Left renal pelvis (tissue), 4 donors: ENCODE measurements around the gene SNX6. TPM values are rescaled to one million over a fixed set of nuclear protein-coding genes. Genes with fewer than 3 reads are reported as not detected.
"Not testable (repeated sequence)": the region's sequence is repeated elsewhere in the genome, so short reads cannot be mapped to it uniquely, and the experiment has no call there.

Source experiments
- DNase-seq, 4 donors: peaks; one replicate each; pipeline ENCODE4 v3.0.0-alpha.2; 2013; ENCODE audit warnings: low read depth in 4 of 4, low spot score in 3 of 4
- polyA plus RNA-seq, 4 donors: library from polyadenylated mRNA; unstranded; fragments of 120-200 nt; gene quantifications; one replicate each; pipeline ENCODE4 v1.2.1, GENCODE V29; 2013; ENCODE audit not compliant: insufficient read length in 4 of 4

Gene SNX6
- polyA plus RNA-seq, result 100 to 1,000 TPM; 104 to 140 (median 131) TPM

- peak in 3 of 4 donors; percentile 65 to 70 (median 68) for DNase-seq
Measured at GRCh38 chr14:34629657-34630529, at the start of gene SNX6. SNX6 (minus strand) TSS chr14:34630148; CDS start chr14:34630116, 32 bp downstream.

- DNase-seq, result no peak
Measured at GRCh38 chr14:34678735-34679134, 48.8 kb upstream of the SNX6 start.

- no peak for DNase-seq
Measured at GRCh38 chr14:34678306-34678705, 48.4 kb upstream of the SNX6 start.

- DNase-seq, result no peak
Measured at GRCh38 chr14:34676516-34677211, 46.7 kb upstream of the SNX6 start.

GRCh38 chr14:34673702-34674101 lies 43.8 kb upstream of the SNX6 start:
- DNase-seq, result no peak

- no peak for DNase-seq
Measured at GRCh38 chr14:34671716-34672115, 41.8 kb upstream of the SNX6 start.

GRCh38 chr14:34668111-34668510 lies 38.2 kb upstream of the SNX6 start:
- DNase-seq, result no peak

- DNase-seq, result no peak
Measured at GRCh38 chr14:34667007-34667406, 37.1 kb upstream of the SNX6 start.

- DNase-seq, result peak in 2 of 4 donors; percentile 14 to 34
Measured at GRCh38 chr14:34665785-34666435, 36.0 kb upstream of the SNX6 start.

GRCh38 chr14:34662561-34663088 lies 32.7 kb upstream of the SNX6 start:
- no peak for DNase-seq

- no peak for DNase-seq
Measured at GRCh38 chr14:34660796-34661195, 30.8 kb upstream of the SNX6 start.

GRCh38 chr14:34655959-34656358 lies 26.0 kb upstream of the SNX6 start:
- no peak for DNase-seq

- not testable (repeated sequence) for DNase-seq
Measured at GRCh38 chr14:34653073-34653472, 23.1 kb upstream of the SNX6 start.

- not testable (repeated sequence) for DNase-seq
Measured at GRCh38 chr14:34652348-34652747, 22.4 kb upstream of the SNX6 start.

GRCh38 chr14:34650786-34651584 lies 21.0 kb upstream of the SNX6 start:
- DNase-seq, result no peak

GRCh38 chr14:34650006-34650405 lies 20.1 kb upstream of the SNX6 start:
- DNase-seq, result not testable (repeated sequence)

- no peak for DNase-seq
Measured at GRCh38 chr14:34649344-34649743, 19.4 kb upstream of the SNX6 start.

- DNase-seq, result no peak
Measured at GRCh38 chr14:34646570-34647255, 16.8 kb upstream of the SNX6 start.

- DNase-seq, result no peak
Measured at GRCh38 chr14:34643361-34643760, 13.4 kb upstream of the SNX6 start.

GRCh38 chr14:34642595-34642994 lies 12.6 kb upstream of the SNX6 start:
- DNase-seq, result no peak
